Measurements from ENCODE around the gene GARRE1.

The GARRE1 gene

GRCh38 chr19:34269968-34270621 lies 15.7 kb downstream of the GARRE1 start:
- H3K36me3 ChIP-seq (ENCODE audit: low read depth): no peaks in the 10 kb centered on the region
- no peaks in the 10 kb centered on the region for H3K27me3 ChIP-seq (ENCODE audit: insufficient read depth, poor library complexity, severe bottlenecking)
- peaks cover 29% of the 10 kb centered on the region for H3K4me1 ChIP-seq (ENCODE audit: insufficient read depth, poor library complexity, severe bottlenecking)
- no peaks in the 10 kb centered on the region for H3K9me3 ChIP-seq (ENCODE audit: severe bottlenecking)
- DNase-seq (ENCODE audit: low spot score): no peak
- no peak overlapping the region for H3K4me3 ChIP-seq (ENCODE audit: severe bottlenecking)
- TF ChIP-seq CTCF (IDR thresholded peaks at IDR 0.05; ENCODE audit: poor library complexity, severe bottlenecking): no peak
- peak overlapping the region; percentile 83 for H3K27ac ChIP-seq (ENCODE audit: poor library complexity, severe bottlenecking)
- ATAC-seq (ENCODE audit: low read depth): peak; percentile 84

- TF ChIP-seq CTCF (IDR thresholded peaks at IDR 0.05; ENCODE audit: poor library complexity, severe bottlenecking): no peak
- Histone ChIP-seq H3K9me3 (ENCODE audit: severe bottlenecking) (no peaks in the 10 kb centered on the region), H3K36me3 (ENCODE audit: low read depth) (no peaks in the 10 kb centered on the region), H3K4me3 (ENCODE audit: severe bottlenecking) (no peak overlapping the region), H3K27me3 (ENCODE audit: insufficient read depth, poor library complexity, severe bottlenecking) (no peaks in the 10 kb centered on the region), H3K27ac (ENCODE audit: poor library complexity, severe bottlenecking) (peak overlapping the region; percentile 97), H3K4me1 (ENCODE audit: insufficient read depth, poor library complexity, severe bottlenecking) (peaks cover 34% of the 10 kb centered on the region)
- DNase-seq (ENCODE audit: low spot score): no peak
- no peak for ATAC-seq (ENCODE audit: low read depth)
These were observed 18.8 kb downstream of the GARRE1 start for GRCh38 chr19:34273121-34273520.

GRCh38 chr19:34274284-34274826 lies 20.0 kb downstream of the GARRE1 start:
- Histone ChIP-seq H3K27ac (ENCODE audit: poor library complexity, severe bottlenecking) (peak overlapping the region; percentile 97), H3K4me3 (ENCODE audit: severe bottlenecking) (no peak overlapping the region), H3K4me1 (ENCODE audit: insufficient read depth, poor library complexity, severe bottlenecking) (peaks cover 26% of the 10 kb centered on the region), H3K27me3 (ENCODE audit: insufficient read depth, poor library complexity, severe bottlenecking) (no peaks in the 10 kb centered on the region), H3K36me3 (ENCODE audit: low read depth) (no peaks in the 10 kb centered on the region), H3K9me3 (ENCODE audit: severe bottlenecking) (no peaks in the 10 kb centered on the region)
- no peak for TF ChIP-seq CTCF (IDR thresholded peaks at IDR 0.05; ENCODE audit: poor library complexity, severe bottlenecking)
- DNase-seq (ENCODE audit: low spot score) (no peak), ATAC-seq (ENCODE audit: low read depth) (peak; percentile 24; the same call in 2 of the 3 replicates)

GRCh38 chr19:34274827-34275625 lies 20.7 kb downstream of the GARRE1 start:
- H3K4me3 ChIP-seq (ENCODE audit: severe bottlenecking): no peak overlapping the region
- H3K27ac ChIP-seq (ENCODE audit: poor library complexity, severe bottlenecking): peak overlapping the region; percentile 97
- no peak for DNase-seq (ENCODE audit: low spot score)
- peaks cover 19% of the 10 kb centered on the region for H3K4me1 ChIP-seq (ENCODE audit: insufficient read depth, poor library complexity, severe bottlenecking)
- no peaks in the 10 kb centered on the region for H3K36me3 ChIP-seq (ENCODE audit: low read depth)
- H3K27me3 ChIP-seq (ENCODE audit: insufficient read depth, poor library complexity, severe bottlenecking): no peaks in the 10 kb centered on the region
- no peak for TF ChIP-seq CTCF (IDR thresholded peaks at IDR 0.05; ENCODE audit: poor library complexity, severe bottlenecking)
- peak; percentile 76 for ATAC-seq (ENCODE audit: low read depth)
- no peaks in the 10 kb centered on the region for H3K9me3 ChIP-seq (ENCODE audit: severe bottlenecking)
